Right kidney (tissue), 9 donors: ENCODE data around the gene VEZF1.

Experiments
- DNase-seq: peaks from one replicate; pipeline ENCODE4 v3.0.0-alpha.2; 2016
- long read RNA-seq, 8 donors: transcript quantifications; one replicate each; lab custom pipeline, GENCODE V29; 2026

VEZF1 gene, protein sequence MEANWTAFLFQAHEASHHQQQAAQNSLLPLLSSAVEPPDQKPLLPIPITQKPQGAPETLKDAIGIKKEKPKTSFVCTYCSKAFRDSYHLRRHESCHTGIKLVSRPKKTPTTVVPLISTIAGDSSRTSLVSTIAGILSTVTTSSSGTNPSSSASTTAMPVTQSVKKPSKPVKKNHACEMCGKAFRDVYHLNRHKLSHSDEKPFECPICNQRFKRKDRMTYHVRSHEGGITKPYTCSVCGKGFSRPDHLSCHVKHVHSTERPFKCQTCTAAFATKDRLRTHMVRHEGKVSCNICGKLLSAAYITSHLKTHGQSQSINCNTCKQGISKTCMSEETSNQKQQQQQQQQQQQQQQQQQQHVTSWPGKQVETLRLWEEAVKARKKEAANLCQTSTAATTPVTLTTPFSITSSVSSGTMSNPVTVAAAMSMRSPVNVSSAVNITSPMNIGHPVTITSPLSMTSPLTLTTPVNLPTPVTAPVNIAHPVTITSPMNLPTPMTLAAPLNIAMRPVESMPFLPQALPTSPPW
- long read RNA-seq, donor 1, transcript VEZF1-202 (6 exons, 2,321 nt): major isoform, 8 of 30 reads
- long read RNA-seq, donor 1, partial matches to known transcripts: 22 of 30 reads
- long read RNA-seq, donor 1, other reads (novel, unspliced or antisense): 0 of 30 reads
- long read RNA-seq, donor 2, partial matches to known transcripts: 19 of 21 reads
- long read RNA-seq, donor 2, other reads (novel, unspliced or antisense): 0 of 21 reads
- long read RNA-seq, donor 3, transcript VEZF1-201 (5 exons, 3,948 nt): minor isoform, 6 of 36 reads
- long read RNA-seq, donor 3, transcript VEZF1-202 (6 exons, 2,321 nt): major isoform, 9 of 36 reads
- long read RNA-seq, donor 3, partial matches to known transcripts: 20 of 36 reads
- long read RNA-seq, donor 3, other reads (novel, unspliced or antisense): 0 of 36 reads
- long read RNA-seq, donor 4, transcript VEZF1-201 (5 exons, 3,948 nt): minor isoform, 5 of 49 reads
- long read RNA-seq, donor 4, transcript VEZF1-202 (6 exons, 2,321 nt): major isoform, 10 of 49 reads
- long read RNA-seq, donor 4, partial matches to known transcripts: 32 of 49 reads
- long read RNA-seq, donor 4, other reads (novel, unspliced or antisense): 0 of 49 reads
- long read RNA-seq, donor 5, transcript VEZF1-202 (6 exons, 2,321 nt): major isoform, 11 of 17 reads
- long read RNA-seq, donor 5, partial matches to known transcripts: 5 of 17 reads
- long read RNA-seq, donor 5, other reads (novel, unspliced or antisense): 0 of 17 reads
- long read RNA-seq, donor 6, transcript VEZF1-202 (6 exons, 2,321 nt): major isoform, 13 of 61 reads
- long read RNA-seq, donor 6, partial matches to known transcripts: 47 of 61 reads
- long read RNA-seq, donor 6, other reads (novel, unspliced or antisense): 0 of 61 reads
- long read RNA-seq, donor 7: 0 reads
- long read RNA-seq, donor 8, transcript VEZF1-202 (6 exons, 2,321 nt): major isoform, 17 of 37 reads
- long read RNA-seq, donor 8, partial matches to known transcripts: 20 of 37 reads
- long read RNA-seq, donor 8, other reads (novel, unspliced or antisense): 0 of 37 reads

DNA sequence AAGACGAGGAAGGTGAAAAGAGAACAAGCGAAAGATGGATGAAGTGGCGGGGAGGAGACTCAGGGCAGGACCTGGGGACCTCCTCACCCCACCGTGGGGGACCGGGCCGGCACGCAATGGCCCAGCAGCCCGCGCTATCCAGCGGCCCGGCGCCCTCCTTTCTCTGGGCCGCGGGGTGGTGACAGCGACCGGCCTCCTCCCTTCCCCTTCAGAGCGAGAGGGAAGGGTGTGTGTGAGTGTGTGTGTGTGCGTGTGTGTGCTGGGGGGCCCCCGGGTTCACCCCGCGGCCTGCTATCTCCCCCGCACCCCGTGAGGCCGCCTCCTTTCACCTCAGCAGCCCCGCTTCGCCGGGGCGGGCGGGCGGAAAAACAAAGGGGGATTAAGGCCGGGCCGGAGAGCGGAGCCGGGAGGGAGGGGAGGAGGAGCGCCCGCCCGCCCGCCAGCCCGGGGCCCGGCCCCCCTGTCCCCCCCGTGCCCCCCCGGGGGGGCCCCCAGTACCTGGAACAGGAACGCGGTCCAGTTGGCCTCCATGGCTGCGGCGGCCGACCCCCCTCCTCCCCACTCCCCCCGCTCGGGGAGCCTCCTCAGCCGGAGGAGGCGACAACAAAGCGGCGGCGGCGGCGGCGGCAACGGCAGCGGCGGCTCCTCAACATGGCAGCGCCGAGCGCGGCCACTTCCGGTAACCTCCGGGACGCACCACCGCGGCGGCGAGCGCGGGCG is at the start of gene VEZF1:
Gene VEZF1, minus strand, starts transcription at position 674 of the 720 bp plus-strand sequence. Its CDS starts 143 bp downstream, at position 531.
- peak; percentile 93 for DNase-seq

DNA sequence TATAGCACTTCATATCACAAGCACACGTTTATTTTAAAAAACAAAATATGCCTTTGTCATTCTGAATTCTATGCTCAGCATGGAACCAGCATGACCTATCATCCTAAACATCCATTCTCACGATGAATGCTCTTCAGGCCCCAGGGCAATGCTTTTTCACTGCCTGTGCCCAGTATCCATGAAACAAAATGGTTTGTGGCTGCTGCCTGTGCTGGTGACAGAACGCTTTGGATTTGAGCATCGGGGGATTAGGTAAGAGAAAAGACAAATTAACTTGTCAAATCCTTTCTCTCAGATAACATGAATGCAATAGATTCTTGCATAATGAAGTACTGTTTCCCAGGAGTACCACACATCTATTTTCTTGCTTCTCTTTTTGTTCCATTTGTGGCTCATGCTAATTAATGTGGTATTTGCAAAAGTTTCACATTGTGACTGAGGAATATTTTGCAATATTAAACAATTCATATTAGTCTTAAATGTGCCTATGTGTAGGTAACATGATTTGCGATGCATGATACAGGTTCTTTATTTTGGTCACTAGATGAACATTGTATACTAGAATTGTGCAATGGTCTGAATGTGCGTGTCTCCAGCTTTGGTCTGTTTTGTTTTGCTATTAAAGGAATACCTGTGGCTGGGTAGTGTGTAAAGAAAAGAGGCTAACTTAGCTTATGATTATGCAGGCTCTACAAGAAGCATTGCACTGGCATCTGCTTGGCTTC is 44.8 kb upstream of the VEZF1 start:
- no peak for DNase-seq

DNA sequence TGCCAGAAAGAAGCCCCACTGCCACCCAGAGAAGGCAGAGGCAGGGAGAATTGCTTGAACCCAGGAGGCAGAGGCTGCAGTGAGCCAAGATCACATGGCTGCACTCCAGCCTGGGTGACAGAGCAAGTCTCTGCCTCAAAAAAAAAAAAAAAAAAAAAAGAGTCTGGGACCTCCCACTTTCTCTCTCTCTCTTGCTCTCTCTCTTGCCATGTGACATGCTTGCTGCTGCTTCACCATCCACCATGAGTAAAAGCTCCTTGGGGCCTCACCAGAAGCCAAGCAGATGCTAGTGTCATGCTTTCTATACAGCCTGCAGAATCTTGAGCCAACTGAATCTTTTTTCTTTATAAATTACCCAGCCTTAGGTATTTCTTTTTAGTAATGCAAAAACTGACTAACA is 40.5 kb upstream of the VEZF1 start:
- no peak for DNase-seq

DNA sequence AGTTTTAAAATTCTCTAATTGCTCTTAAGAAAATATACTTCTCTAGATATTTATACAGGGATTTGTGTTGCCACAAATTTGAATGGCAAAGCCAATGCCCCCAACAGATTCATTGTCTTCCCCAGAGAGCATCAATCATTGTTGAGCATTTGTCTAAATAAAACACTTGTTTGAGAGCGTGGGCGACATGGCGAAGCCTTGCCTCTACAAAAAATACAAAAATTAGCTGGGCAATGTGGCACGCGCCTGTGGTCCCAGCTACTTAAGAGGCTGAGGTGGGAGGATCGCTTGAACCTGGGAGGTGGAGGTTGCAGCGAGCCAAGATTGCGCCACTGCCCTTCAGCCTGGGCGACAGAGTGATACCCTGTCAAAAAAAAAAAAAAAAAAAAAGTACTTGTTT is 32.3 kb upstream of the VEZF1 start:
- DNase-seq: no peak

DNA sequence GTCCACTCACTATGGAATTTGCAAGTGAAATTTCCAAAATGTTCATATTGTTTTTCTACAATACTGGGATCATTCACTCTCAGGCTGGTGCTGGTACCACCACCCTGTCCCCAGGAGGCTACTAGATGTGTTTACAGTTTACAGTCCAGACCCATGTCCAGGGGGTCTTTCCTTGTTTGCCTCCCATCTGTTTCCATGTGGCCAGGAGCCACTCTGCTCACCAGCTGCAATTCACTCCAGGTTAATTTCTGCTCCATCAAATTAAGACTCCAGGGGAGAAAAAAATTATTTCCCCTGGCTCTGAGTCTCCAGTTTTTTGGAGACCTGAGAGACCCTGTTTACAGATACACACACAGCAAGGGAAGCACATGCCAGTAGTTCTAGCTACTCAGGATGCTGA is 31.5 kb upstream of the VEZF1 start:
- DNase-seq: no peak

DNA sequence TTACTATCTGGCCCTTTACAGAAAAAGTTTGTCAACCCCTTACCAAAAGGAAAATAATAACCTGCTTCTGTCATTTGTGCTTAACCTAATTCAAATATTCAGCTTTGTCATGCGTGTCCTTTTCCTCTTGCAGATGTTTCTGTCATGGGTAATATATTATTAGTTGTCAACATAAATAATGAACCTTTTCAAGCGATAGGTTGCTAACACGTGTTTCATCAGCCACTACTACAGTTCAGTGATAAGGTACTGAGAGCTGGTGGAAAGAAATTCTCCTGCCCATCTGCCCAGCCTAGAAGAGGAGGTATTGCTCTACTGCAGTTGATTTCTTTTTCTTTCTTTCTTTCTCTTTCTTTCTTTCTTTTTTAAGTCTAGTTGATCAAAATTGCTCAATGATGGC is 31.0 kb upstream of the VEZF1 start:
- DNase-seq: no peak

DNA sequence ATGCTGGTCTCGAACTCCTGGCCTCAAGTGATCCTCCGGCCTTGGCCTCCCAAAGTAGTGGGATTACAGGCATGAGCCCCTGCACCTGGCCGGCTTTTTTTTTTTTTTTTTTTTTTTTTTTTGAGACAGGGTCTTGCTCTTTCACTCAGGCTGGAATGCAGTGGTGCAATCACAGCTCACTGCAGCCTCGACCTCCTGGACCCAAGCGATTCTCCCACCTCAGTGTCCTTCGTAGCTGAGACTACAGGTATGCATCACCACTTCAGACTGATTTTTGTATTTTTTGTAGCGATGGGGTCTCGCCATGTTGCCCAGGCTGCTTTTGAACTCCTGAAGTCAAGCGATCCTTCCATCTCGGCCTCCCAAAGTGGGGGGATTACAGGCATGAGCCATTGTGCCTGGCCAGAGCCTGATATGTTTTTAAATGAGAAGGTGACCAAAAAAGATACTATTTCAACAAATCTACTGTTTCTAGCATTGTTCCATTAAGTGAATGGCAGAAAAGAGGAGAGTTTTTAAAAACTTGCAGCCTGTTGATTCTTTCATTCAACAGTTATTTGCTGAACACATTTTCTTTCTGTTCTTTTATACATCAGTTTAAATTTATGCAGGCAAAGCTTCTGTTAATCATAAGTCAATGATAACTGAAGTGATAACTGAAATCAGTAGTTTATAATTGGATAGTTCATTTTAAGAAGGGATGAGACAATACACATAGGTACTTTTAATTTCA is 22.2 kb upstream of the VEZF1 start:
- DNase-seq: no peak

DNA sequence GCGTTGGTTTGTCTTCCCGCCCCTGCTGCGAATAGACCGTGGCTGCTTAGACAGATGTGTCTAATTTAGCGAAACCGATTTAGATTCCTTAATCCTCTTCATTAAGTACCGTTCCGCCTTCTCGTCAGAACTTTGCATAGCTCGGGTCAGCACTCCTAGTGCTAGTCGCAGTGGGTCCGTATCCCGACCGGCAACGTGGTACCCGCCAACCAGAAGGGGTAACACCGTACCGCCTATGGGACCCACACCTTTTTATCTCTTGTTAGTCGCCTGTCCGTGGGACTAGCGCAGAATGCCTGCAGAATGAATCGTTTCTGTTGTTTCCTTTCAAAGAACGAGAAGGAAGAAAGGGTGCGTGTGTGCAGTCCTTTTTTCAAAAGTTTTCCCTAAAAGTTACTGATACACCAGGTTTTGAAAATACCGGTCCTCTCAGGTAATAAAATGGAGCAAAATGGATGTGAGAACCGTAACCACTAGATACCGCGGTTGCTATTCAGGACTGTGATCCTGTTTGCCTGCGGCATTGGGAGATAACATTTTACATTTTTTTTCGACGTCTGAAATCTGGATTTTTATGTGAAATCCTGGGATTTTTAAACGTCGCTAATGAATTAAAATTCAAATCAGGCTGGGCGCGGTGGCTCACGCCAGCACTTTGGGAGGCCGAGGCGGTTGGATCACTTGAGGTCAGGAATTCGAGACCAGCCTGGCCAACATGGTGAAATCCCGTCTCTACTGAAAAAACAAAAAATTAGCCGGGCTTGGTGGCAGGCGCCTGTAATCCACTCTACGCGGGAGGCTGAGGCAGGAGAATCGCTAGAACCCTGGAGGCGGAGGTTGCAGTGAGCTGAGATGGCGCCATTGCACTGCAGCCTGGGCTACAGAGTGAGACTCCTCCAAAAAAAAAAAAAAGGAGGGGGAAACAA is 20.0 kb upstream of the VEZF1 start:
- DNase-seq: no peak

DNA sequence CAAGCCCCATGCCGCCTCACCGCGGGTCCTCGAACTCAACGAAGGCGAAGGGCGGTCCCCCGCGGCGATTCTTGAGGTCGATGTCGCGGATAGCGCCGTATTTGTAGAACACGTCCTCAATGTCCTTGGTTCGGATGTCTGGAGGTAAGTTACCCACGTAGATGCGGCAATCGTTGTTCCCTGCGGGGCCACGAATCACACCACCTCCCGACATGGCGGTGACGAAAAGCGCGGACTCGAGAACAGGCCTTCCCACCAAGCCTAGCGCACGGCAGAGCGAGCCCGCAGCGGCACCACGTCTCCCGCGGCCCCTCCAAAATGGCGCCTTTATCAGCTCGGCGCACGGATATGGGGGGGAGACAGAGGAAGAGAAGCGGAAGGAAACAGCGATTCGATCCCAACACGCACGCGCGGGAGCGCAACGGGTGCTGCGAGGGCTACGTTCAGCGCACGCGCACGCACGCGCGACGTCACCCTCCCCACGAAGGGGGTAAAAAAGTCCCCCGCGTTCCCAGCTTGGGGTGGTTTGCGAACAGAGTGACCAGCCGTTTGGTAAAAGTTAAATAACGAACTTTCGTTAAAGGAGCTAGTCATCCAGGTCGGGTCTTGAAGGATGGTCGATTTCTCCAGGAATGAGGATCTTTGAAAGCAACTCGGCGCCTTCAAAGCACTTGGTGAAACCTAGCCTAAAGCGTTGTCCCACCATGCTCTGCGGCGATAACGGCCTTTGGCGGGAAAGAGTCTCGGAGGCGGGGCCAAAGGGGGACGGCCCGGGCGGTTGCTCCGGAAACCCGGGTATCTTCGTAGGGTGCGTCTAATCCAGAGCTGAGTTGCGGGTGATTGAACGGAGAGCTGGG is 19.1 kb upstream of the VEZF1 start, which contains the start of gene SRSF1:
Gene SRSF1, minus strand, starts transcription at position 323 of the 857 bp plus-strand sequence. Its CDS starts 109 bp downstream, at position 214.
- DNase-seq: peak; percentile 99

DNA sequence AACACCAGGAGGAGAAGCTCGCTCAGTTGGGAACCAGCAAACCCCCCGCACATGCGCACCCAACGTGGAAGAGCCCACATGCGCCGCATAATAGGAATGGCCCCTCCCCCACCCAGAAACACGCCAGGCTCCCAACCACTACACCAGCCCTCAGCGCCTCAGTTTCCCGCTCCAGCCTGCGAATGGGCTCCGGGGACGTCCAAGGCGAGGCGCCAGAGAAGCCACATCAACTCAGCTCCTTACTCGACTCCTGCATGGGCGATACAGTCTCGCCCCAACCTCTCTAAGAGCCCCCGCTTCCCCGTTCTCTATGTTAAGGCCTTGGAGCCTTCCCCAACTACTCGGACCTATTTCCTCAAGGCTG is 18.5 kb upstream of the VEZF1 start:
- DNase-seq: no peak

DNA sequence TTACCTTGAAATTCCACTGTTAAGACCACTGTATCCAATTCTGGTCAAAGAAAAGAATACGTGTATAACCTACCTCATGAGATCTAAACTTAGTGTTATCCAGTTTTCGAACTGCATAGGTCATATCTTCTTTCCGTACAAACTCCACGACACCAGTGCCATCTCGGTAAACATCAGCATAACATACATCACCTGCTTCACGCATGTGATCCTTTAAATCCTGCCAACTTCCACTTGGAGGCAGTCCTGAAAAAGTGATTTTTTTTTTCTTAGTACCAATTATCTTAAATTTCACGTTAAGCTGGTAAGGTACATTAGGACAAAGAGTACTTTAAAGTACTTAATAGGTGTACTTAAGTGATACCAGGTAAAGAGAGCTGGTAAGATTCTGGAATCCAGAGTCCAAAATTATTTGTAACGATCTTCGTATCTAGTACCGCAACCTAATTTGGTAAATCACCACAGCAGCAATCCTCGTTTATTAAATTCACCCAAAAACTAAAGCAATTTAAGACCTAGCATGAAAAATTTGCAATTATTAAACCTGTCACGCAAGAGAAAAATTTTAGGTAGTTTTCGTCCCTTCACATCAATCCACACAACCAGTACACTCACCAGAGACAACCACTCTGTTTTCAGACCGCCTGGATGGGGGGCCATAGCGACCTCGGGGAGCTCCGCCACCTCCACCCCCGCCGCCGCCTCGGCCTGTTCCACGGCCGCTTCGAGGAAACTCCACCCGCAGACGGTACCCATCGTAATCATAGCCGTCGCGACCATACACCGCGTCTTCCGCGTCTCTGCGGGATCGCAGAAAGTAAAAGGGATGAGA is 17.9 kb upstream of the VEZF1 start:
- DNase-seq: no peak

DNA sequence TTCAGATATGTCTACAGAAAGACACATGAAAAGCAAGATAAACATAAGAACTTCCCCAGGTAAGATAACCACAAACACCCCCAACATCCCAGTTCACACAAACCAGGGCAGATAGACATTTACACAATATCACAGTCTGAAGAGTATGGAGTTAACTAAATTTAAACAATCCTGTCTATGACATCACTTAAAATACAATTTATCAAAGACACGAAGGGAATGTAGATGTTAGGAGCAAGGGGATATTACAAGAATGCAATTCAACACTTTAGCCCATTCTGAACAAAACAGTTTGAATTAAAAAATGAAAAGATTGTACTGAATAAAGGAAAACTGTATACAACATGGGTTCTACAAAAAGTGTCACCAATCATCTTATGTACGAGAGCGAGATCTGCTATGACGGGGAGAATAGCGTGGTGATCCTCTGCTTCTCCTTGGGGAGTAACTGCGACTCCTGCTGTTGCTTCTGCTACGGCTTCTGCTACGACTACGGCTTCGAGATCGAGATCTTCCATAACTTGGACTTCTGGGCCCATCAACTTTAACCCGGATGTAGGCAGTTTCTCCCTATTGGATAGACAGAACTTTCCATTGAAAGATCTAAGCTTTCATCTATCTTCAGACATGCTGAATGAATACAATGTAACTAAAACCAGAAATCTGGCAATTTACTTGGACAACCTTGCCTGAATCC is 17.1 kb upstream of the VEZF1 start:
- no peak for DNase-seq

DNA sequence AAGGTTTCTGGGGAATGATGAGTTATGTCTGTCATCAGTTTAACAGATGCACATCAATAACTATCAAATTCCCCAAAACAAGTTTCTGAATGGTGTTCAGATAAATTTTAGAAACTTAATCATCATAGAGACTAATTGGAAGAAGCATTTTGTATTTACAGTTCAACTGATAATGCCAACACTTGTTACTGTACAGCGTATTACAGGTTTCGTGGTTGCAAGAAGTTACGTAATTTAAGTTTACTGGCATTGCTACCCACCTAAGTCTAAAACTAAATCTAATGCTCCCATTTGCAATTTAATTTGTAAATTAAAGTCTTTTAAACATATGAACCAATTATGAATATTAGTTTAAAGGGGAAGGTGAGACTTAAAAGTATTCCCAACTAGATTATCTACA is 16.0 kb upstream of the VEZF1 start:
- no peak for DNase-seq

DNA sequence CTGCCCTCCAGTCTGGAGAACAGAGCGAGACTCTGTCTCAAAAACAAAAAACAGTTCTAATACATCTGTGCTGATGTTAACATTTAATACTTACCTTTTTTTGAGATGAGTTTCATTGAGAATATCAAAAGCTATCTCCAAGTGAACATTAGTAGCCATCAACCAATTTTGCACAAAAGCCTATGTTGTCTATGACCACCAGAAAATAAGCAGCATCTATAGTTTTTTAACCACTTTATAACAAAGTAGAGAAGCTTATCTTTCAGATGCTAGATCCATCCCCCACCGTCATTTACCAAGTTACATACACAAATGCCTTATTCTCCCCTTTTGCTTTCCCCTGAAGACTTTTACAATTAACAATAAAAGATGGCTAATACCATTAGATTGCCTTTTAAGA is 14.9 kb upstream of the VEZF1 start:
- no peak for DNase-seq

DNA sequence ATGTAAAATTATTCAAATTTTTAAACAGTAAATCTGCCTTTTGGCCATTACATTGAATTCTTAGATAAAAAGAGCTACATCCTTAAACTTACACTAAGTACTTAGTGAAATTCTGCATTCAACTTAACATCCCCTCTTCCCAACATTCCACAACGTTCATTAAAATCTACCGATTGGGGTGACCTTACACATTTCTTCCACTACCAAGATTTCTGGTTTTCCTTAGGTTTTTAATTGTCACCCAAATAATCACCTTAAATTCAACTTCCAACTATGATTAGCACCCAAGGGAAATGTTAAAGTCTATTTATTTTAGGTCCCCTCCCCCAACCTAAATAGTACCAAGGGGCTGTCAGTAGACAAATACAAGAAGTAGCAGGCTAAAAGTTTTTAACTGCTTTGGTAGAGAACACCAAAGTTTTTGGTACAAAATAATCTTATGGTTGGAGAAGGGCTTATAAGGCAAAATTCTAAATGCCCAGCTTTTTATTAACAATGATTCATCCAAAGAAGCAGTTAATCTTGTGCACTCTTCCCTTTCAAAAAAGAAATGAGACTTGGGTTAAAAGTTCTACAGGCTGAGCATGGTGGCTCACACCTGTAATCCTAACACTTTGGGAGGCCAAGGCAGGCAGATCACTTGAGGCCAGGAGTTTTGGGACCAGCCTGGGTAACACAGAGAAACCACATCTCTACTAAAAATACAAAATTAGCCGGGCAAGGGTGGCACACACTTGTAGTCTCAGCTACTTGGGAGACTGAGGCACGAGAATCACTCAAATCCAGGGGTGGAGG is 14.3 kb upstream of the VEZF1 start:
- no peak for DNase-seq
